Activated effector memory CD4-positive, alpha-beta T cell treated with Interleukin-2 at 50 U/mL for 16 hours (primary cell): ENCODE measurements around the gene RNF167.

Source experiments
- DNase-seq: peaks from one replicate; pipeline ENCODE4 v3.0.0-alpha.2; 2020

Gene RNF167

DNA sequence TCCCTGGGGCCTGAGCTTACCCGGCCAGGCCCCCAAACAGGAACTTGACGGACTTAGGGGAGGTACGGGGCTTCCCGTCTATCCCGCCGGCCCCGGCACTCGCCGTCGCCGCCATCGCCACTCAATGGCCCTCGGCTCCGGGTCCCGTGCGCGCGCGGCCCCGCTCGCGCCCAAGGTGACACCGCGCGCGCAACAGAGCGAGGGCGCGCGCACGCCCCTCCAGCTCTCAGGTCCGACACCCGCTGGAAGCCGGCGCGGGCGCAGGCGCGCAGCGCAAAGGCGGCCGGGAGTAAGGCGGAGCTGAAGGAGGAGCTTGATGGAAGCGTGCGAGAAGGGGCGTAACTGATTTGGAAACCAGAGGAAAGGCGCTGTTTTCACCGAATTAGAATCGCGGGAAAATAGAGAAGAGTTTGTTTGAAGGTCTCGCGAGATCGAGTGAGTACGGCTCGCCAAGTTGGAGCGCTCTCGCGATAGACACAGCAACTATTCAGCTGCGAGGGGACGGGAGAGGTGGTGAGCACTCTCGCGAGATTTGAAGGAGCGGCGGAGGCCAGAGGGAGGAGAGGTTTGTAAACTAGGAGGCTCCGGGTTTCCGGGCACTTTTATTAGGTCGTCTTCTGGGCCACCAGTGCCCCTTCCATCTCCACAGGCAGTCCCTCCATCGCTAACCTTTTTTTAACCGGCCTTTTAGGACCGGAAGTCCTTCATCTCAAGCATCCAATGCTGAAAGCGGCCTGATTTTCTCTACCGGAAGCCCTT is at the start of gene RNF167, which contains the start of gene SLC25A11:
RNF167 (plus strand) TSS at position 473 of the 759 bp plus-strand sequence. CDS start 642 bp downstream, outside the sequence.
SLC25A11 (minus strand) TSS at position 251 of the 759 bp plus-strand sequence; CDS start at position 115, 136 bp downstream.
- peak; percentile 98 for DNase-seq

DNA sequence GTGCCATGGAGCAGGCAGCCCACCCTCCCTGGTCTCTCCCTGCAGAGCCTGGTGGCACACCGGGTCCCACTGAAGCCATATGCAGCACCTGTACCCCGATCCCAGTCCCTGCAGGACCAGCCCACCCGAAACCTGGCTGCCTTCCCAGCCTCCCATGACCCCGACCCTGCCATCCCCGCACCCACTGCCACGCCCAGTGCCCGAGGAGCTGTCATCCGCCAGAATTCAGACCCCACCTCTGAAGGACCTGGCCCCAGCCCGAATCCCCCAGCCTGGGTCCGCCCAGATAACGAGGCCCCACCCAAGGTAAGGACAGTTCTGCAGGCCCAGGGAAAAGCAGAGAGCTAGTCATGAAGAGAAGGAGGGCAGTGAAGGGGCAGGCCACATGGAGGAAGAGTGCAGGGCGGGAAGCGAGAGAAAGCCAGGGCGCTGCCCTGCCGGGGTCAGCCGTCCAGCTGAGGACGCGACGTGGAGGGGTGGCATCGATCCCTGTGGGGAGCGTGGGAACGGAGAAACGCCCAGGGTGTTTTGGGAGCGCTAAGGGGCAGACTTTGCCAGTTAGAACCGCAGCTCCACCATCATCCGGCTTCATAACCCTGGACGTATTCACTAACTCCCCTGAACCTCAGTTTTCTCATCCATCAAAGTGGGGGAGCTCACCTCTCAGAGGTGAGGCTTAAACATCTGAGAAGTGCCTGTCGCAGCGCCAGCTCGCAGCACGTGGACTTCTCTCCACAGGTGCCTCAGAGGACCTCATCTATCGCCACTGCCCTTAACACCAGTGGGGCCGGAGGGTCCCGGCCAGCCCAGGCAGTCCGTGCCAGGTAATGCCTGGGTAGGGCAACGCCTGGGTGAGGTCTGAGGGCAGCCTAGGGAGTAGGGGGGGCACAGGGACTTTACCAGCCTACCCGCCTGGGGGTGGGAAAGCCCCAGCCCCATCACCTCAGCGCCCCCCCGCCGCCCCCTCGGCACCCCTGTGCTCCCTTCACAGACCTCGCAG is 48.4 kb upstream of the RNF167 start:
- no peak for DNase-seq

DNA sequence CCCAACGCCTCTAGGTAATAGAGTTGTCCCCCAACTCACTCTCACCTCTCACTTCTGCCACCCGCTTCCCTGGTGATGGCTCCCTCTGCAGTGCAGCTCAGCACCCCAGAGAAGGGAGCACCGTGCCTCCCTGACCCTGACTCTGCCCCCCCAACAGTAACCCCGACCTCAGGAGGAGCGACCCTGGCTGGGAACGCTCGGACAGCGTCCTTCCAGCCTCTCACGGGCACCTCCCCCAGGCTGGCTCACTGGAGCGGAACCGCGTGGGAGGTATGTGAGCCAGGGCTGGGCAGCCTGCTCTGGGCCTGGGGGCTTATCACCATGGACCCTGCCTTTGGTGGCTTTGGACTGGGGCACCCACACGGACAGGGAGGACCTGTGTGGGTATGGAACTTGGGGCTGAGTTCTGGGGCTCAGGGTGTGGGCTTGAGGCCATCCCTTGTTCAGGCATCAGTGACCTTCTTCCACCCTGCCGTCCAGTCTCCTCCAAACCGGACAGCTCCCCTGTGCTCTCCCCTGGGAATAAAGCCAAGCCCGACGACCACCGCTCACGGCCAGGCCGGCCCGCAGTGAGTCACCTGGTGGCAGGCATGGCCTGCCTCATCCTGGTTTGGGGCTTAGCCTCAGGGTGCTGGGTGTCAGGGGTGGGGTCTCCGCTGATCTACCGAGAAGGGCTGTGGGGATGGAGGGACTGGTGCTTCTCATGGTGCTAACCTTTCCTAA is 47.4 kb upstream of the RNF167 start:
- DNase-seq, result no peak

DNA sequence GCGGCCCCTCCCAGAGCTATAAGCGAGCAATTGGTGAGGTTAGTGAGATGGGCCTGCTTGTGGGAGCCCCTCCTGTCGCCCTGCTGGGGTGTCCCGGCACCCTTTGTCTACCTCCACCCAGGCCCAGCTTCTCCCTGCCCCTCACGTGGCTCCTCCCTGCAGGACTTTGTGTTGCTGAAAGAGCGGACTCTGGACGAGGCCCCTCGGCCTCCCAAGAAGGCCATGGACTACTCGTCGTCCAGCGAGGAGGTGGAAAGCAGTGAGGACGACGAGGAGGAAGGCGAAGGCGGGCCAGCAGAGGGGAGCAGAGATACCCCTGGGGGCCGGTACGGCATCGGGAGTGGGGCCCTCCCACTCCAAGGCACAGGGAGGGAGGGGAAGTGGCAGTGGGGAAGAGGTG is 46.8 kb upstream of the RNF167 start:
- no peak for DNase-seq

DNA sequence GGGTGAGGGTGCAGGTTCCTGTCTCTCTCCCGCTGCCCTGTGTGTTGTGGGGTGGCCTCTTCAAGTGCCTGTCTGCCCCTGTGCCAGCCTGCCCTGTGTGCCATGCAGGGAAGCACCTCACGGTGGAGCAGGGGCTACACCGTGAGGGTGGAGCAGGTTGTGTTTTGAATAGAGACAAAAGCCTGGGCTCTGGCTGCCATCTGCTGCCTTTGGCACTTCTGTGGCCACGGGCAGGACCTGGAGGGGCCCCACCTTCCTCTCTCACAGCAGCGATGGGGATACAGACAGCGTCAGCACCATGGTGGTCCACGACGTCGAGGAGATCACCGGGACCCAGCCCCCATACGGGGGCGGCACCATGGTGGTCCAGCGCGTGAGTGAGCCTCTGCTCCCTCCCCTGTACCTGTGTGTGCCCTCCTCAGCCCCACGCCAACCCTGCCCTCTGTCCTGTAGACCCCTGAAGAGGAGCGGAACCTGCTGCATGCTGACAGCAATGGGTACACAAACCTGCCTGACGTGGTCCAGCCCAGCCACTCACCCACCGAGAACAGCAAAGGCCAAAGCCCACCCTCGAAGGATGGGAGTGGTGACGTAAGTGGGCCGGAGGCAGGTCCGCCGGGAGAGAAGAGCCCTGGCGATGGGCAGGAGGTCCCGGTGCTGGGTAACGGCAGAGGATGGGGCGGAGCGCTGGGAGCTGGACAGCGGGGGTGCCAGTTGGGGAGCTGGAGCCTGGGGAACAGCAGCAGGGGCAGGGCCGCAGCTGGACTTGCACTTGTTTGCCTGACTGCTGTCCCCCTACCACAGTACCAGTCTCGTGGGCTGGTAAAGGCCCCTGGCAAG is 46.1 kb upstream of the RNF167 start:
- no peak for DNase-seq

DNA sequence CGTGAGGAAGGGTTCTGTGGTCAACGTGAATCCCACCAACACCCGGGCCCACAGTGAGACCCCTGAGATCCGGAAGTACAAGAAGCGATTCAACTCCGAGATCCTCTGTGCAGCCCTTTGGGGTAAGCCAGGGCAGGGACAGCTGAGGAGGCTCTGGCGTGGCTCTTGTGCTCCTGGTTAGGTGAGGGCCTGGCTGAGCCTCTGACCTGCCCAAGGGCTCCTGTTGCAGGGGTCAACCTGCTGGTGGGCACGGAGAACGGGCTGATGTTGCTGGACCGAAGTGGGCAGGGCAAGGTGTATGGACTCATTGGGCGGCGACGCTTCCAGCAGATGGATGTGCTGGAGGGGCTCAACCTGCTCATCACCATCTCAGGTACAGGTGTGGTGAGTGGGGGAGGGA is 44.9 kb upstream of the RNF167 start:
- DNase-seq, result no peak

DNA sequence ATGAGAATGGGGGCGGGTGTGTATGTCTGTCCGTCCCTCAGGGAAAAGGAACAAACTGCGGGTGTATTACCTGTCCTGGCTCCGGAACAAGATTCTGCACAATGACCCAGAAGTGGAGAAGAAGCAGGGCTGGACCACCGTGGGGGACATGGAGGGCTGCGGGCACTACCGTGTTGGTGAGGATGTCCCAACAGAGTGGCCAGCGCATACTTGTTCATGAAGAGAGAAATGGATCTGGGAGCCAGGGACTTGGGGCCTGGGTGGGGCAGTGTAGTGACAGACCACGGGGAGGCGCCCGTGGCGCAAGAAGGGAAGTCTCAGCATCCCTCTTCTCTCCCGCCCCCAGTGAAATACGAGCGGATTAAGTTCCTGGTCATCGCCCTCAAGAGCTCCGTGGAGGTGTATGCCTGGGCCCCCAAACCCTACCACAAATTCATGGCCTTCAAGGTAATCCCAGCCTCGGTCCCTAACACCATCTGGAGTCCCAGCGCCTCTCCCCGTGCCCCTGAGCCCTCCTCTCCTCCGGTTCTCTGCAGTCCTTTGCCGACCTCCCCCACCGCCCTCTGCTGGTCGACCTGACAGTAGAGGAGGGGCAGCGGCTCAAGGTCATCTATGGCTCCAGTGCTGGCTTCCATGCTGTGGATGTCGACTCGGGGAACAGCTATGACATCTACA is 44.3 kb upstream of the RNF167 start:
- no peak for DNase-seq

DNA sequence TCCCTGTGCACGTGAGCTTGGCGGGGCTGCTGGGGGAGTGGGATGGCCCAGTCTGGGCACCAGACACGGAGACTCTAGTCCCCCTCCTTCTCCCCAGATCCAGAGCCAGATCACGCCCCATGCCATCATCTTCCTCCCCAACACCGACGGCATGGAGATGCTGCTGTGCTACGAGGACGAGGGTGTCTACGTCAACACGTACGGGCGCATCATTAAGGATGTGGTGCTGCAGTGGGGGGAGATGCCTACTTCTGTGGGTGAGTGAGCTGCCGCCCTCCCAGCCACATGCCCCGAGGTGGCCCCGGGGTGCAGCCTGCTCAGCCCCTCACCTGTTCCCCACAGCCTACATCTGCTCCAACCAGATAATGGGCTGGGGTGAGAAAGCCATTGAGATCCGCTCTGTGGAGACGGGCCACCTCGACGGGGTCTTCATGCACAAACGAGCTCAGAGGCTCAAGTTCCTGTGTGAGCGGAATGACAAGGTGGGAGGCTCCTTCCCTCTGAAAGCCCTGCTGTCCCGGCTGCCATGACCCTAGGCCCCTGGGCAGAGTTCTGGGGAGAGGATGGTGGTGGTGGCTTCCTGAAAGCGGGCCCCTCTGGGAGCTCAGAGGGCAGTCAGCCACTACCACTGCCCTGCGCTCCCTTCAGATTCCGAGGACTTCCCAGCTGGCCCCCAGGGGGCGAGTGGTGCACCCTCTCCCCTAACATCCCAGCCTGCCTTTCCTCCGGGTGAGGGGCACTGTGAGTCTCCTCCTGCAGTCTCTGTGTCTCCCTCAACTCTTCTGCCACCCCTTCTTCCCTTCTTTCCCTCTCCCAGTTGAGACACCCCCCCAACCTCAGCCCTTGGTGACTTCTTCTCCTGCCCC is 43.5 kb upstream of the RNF167 start:
- DNase-seq, result no peak

DNA sequence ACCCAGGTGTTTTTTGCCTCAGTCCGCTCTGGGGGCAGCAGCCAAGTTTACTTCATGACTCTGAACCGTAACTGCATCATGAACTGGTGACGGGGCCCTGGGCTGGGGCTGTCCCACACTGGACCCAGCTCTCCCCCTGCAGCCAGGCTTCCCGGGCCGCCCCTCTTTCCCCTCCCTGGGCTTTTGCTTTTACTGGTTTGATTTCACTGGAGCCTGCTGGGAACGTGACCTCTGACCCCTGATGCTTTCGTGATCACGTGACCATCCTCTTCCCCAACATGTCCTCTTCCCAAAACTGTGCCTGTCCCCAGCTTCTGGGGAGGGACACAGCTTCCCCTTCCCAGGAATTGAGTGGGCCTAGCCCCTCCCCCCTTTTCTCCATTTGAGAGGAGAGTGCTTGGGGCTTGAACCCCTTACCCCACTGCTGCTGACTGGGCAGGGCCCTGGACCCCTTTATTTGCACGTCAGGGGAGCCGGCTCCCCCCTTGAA is 42.8 kb upstream of the RNF167 start:
- no peak for DNase-seq

DNA sequence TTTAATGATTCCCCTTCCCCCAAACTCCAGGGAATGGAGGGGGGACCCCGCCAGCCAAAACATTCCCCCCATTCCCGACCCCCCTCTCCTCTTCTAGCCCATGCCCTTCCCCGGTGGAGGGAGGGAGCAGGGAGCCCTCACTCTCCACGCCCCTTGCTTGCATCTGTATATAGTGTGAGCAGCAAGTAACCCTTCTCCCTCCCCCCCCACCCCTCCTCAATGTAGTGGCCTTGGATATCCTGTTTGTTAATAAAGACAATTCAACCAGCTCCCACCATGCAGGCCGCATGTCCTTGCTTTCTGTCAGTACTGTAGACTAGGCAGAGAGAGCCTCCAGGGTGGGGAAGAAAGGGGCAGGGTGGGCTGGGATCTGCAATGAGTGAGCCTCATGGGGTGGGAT is 42.3 kb upstream of the RNF167 start:
- DNase-seq, result no peak

DNA sequence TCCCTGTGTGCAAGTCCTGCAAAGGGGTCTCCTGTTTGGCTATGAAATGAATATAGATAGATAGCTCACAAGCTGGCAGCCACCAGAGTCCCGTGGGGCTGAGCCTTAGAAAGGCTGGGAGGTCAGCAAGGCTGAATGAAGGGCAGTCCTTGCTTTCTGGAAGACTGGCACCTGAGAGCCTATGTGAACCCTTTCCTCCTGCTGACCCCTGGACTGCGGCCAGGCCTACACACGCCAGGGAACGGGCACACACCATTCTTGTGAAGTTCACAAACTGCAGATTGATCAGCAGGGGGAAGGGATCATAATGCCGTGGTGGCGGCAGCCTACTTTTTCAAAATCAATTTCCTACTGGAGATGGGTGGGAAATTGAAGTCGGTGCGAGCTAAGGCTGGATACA is 41.7 kb upstream of the RNF167 start:
- DNase-seq, result no peak

DNA sequence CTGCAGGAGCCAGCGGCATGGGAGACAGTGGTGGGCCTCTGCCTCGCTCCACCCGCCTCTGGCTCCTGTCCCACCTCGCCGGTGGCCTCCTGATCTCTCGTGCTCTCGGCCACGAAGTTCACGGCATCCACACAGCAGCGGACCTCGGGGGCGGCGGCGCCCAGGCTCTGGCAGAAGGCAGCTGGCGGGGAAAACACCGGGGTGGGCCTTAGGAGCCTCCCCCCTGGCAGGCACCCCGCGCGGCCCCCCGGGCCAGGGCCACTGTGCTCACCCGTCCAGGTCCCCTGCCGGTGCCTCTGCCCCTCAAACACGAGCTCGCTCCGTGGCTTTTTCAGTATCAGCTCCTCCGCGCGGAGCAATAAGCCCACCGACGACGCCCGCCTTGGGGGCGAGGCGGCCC is 41.1 kb upstream of the RNF167 start:
- no peak for DNase-seq

DNA sequence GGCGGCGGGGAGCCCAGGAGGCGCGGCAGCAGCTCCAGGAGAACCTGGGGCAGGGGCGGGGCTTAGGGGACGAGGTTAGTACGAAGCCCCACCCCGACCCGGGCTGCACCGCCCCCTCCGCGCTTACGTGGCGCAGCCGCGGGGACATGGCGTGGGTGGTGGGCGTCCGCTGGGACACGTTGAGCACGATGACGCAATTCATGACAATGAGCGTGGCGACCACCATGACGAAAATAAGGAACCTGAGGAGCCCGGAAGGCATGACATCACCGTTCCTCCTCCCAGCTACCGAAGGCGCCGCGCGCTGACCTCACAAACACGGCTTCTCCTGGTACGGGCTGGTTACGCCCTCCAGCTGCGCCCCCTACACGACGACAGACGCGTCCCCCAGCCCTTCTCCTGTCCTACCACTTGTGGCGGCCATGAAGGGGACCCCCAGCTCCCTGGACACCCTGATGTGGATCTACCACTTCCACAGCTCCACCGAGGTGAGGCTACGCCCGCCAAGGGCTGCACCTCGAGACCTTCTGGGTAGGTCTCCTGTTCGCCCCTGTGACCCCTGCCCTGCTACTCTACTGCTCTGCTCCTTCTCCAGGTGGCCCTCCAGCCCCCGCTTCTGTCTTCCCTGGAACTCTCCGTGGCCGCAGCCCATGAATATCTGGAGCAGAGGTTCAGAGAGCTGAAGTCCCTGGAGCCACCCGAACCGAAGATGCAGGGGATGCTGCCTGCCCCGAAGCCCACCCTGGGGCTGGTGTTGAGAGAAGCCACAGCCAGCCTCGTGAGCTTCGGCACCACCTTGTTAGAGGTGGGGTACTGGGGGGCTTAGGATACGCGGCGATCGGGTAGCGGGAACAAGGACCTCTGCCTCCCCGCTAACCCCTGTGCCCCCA is 40.5 kb upstream of the RNF167 start, which contains the start of gene C17orf107:
C17orf107 (plus strand) TSS at position 196 of the 890 bp plus-strand sequence; CDS start at position 423, 227 bp downstream.
- peak; percentile 76 for DNase-seq

DNA sequence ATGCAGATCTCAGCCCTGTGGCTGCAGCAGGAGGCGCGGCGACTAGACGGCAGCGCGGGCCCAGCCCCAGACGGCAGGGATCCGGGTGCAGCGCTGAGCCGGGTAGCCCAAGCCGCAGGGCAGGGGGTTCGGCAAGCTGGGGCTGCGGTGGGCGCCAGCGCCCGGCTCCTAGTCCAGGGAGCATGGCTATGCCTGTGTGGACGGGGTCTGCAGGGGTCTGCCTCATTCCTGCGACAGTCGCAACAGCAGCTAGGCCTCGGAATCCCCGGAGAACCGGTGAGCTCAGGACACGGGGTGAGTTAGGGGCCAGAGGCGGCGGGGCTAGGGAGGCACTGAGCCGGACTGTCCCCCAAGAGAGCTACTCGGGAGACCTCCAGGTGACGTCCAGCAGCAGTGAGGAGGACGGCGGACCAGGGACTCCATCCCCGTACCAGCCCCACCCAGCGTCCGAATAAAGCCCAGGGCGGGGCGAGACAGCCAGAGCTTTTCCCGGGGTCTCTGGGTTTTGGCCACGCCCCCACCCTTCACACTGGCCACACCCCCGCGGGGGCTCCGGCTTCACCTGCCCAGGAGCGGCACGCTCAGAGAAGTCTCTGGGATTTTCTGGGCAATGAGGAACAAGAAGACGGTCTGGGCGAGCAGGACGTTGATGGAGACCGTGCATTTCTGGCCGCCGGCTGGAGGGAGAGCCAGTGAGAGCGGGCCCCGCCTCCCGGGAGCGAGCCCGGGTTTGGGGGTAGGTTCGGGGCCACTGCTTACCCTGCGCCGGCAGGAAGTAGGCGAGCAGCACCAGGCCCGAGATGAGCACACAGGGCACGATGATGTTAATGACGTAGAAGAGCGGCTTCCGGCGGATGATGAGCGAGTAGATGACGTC is 39.6 kb upstream of the RNF167 start:
- DNase-seq, result peak; percentile 29

DNA sequence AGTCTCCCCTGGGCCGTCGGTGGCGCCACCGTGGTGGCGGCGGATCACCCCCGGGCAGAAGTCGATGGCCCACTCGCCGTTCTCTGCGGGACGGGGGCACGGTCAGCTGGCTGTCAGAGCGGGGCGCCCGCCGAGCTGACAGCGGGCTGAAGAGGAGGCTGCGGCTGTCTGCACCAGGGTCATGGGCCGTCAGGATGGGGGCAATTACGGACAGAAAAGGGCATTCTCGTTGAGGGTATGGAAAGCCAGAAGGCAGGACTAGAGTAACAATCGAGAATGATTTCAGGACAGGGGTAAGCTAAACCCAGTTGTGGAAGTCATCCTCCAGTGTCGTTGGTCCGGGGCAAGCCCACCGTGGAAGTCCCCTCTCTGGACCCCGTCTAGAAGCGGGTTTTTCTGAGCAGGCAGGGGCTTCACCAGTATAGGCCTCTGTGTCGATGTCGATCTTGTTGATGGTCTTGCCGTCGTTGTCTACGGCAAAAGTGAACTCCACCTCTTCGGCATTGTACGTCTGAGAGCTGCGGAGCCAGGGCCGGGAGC is 38.9 kb upstream of the RNF167 start:
- no peak for DNase-seq

DNA sequence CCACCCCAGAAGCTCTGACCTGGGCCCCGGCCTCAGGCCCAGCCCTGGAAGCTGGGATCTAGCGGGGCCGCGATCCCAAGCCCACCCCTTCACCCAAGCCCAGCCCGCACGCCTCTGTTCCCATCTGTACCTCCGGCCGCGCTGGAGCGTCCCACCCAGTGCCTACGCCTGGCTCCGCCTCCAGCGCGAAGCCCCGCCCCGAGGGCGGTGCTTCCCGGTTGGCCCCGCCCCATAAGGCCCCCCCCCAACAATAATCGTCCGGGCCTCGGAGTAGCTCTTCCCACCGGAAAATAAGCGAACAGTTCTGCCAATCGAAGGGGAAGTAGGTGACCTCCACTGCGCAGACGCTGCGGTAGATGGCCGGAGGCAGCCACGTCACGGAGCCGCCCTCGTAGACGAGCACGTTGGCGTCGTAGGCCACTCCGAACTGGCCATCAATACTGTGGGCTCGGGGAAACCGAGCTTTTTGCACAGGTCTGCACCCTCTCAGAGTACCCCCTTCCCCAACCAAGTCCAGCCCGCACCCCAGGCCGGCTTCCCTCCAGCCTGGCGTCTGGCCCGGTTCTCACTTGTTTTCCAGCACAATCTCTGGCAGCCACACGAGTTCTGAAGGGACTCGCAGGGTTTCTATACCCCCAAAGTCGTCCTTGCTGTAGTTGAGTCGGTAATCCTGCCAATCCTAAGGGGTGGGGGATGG is 38.3 kb upstream of the RNF167 start:
- DNase-seq, result no peak

DNA sequence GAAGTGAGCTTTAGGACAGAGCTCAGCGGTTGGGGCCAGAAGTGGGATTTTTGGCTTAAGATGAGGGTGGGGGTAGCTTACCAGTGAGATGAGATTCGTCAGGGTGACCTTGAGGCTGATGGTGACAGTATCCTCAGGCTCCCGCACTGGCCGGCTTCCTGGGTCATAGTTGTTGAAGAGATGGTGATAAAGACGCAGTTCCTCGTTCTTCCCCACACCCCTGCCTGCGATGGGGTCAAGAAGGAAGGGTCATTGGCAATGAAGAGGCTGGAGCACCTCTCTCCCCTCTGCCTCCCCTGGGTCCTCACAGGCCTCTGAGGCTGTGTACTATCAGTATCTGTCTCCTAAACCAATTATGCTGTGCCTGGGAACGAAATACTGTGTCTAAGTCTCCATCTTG is 37.5 kb upstream of the RNF167 start:
- DNase-seq, result no peak
